Ovary (tissue), 3 donors: Measurements from ENCODE around the gene KCTD5.

Experiments used
- CTCF ChIP-seq, 3 donors: fragments of 450-650 bp in 2 of 3; fragments of 200-600 bp in 1 of 3; IDR thresholded peaks; one replicate each; pipeline versions ENCODE4 v1.5.1 to v1.8.0; 2016 to 2022; ENCODE audit warnings: antibody characterized with exemption in 3 of 3, mild to moderate bottlenecking in 1 of 3
- EP300 ChIP-seq: sonication (generic); formaldehyde crosslinking; IDR thresholded peaks from one replicate; pipeline ENCODE4 v1.6.1; 2017; ENCODE audit warnings: antibody characterized with exemption
- POLR2A ChIP-seq: fragments of 450-650 bp; IDR thresholded peaks from one replicate; pipeline ENCODE4 v1.6.1; 2017; ENCODE audit warnings: antibody characterized with exemption, mild to moderate bottlenecking, moderate library complexity
- donor health status: DM: no; HTN: no; CAD: no.

DNA sequence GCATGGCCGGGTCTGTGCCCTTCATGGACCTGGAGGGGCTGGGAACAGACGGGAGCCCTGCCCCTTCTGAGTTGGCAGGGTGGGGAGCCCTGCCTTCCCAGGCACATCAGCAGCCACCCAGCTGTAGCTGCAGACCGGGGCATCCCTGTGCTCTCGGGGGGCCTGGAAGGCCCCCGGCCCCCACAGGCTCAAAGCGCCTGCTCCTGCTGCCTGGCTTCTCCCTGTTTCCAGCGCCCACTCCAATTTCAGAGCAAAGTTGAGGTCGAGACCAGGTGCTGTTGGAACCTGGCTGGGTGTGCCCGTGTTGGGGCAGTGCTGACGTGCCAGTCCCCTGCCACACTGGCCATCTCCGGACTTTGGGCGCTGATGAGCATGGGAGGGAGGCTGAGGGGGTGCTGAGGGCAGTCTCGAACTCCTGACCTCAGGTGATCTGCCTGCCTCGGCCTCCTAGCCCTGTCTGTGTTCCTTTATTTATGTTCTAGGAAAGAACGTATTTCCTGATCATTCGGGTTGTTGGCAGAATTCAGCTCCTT lies 42.6 kb downstream of the KCTD5 start:
- TF ChIP-seq CTCF (IDR thresholded peaks at IDR 0.05), result no peak
- TF ChIP-seq POLR2A, result no peak
- no peak for TF ChIP-seq EP300
